GM12878 (cell line): ENCODE measurements around the gene PCBD2. TPM values are rescaled to one million over a fixed set of nuclear protein-coding genes. Genes with fewer than 3 reads are reported as not detected.

ENCODE experiments used
- ATAC-seq: fragments of 200-7000 bp; cut with Tn5 transposase; 3 replicates; pipeline ENCODE4 v1.9.1; 2020; ENCODE audit warnings: mild to moderate bottlenecking, moderate library complexity
- BruUV-seq: library from RNA; stranded (reverse); fragments of 400-500 nt; replicated peaks from 2 replicates; lab custom pipeline; 2021; lab: Mats Ljungman, UMichigan
- CTCF ChIA-PET: fragments of 300-600 bp; sonication (Branson Sonifier 250); formaldehyde crosslinking; extraction: SDS; loops from one replicate; lab custom pipeline; 2021; ENCODE audit warnings: inconsistent platforms; lab: Yijun Ruan, JAX
- POLR2A ChIA-PET: fragments of 350-600 bp; formaldehyde crosslinking; extraction: SDS; loops from one replicate; lab custom pipeline; 2021; ENCODE audit warnings: inconsistent platforms; lab: Charles Lee
- RAD21 ChIA-PET: fragments of 300-600 bp; sonication (Branson Sonifier 250); formaldehyde crosslinking; loops from one replicate; lab custom pipeline; 2023; ENCODE audit warnings: antibody characterized with exemption; ENCODE audit not compliant: unreplicated experiment; lab: Charles Lee
- SMC1A ChIA-PET: fragments of 300-600 bp; sonication (Branson Sonifier 250); formaldehyde crosslinking; loops from one replicate; lab custom pipeline; 2023; ENCODE audit not compliant: unreplicated experiment, uncharacterized antibody; lab: Charles Lee
- DNase-seq: peaks from one replicate; pipeline ENCODE4 v3.0.0-alpha.2; 2011; ENCODE audit warnings: low read depth, low spot score
- FAIRE-seq: peaks from 3 replicates; lab custom pipeline; 2011; peaks lifted over from hg19 to GRCh38; lab: Jason Lieb, UNC
- H2AFZ ChIP-seq: 2 replicates; pipeline ENCODE4 v1.6.0; 2011; ENCODE audit warnings: low read depth, low read length, control low read depth; ENCODE audit not compliant: control insufficient read depth
- H3K27ac ChIP-seq: 2 replicates; pipeline ENCODE4 v1.5.1; 2011; ENCODE audit warnings: control low read depth; ENCODE audit not compliant: control insufficient read depth, insufficient read depth
- H3K27me3 ChIP-seq, 2 experiments: replicated peaks in 1 of 2; 2 replicates each; pipeline versions ENCODE4 v1.6.0 to v1.6.1; 2011; ENCODE audit warnings: low read length in 1 of 2; ENCODE audit not compliant: control insufficient read depth in 2 of 2, insufficient read depth in 2 of 2
- H3K36me3 ChIP-seq, 2 experiments: 2 replicates each; pipeline ENCODE4 v1.5.1; 2011; ENCODE audit warnings: low read length in 1 of 2; ENCODE audit not compliant: control insufficient read depth in 2 of 2, insufficient read depth in 2 of 2
- H3K4me1 ChIP-seq: 2 replicates; pipeline ENCODE4 v1.6.1; 2011; ENCODE audit warnings: mild to moderate bottlenecking, low read length, moderate library complexity, mixed read lengths; ENCODE audit not compliant: control insufficient read depth, insufficient read depth
- H3K4me2 ChIP-seq: 2 replicates; pipeline ENCODE4 v1.6.0; 2011; ENCODE audit warnings: control low read depth; ENCODE audit not compliant: control insufficient read depth, insufficient read depth
- H3K4me3 ChIP-seq: fragments of 200-600 bp; sonication (generic); 2 replicates; pipeline ENCODE4 v1.5.1; 2016
- H3K79me2 ChIP-seq: 2 replicates; pipeline ENCODE4 v1.6.0; 2011; ENCODE audit warnings: low read length; ENCODE audit not compliant: control insufficient read depth, insufficient read depth
- H3K9ac ChIP-seq: 2 replicates; pipeline ENCODE4 v1.8.0; 2011; ENCODE audit warnings: low read length, control low read depth, mixed read lengths; ENCODE audit not compliant: control insufficient read depth, insufficient read depth
- H3K9me3 ChIP-seq: replicated peaks from 3 replicates; pipeline ENCODE4 v1.5.1; 2011; ENCODE audit warnings: mild to moderate bottlenecking, low read length; ENCODE audit not compliant: control insufficient read depth, insufficient read depth
- H4K20me1 ChIP-seq: 2 replicates; pipeline ENCODE4 v1.6.0; 2011; ENCODE audit not compliant: control insufficient read depth, insufficient read depth
- BHLHE40 ChIP-seq, 2 experiments: fragments of 450-650 bp in 1 of 2; IDR thresholded peaks; 2 replicates each; pipeline ENCODE4 v1.6.1; 2011 to 2017; ENCODE audit warnings: low read depth in 2 of 2, borderline replicate concordance in 1 of 2, improper control_type of control experiment in 1 of 2, low read length in 1 of 2, mild to moderate bottlenecking in 1 of 2
- CTCF ChIP-seq, 3 experiments: IDR thresholded peaks in 2 of 3; conservative IDR thresholded peaks in 1 of 3; 2 replicates each; pipeline ENCODE4 v1.5.1; 2011; ENCODE audit warnings: low read depth in 3 of 3, low read length in 3 of 3, mild to moderate bottlenecking in 3 of 3, control low read depth in 2 of 3, moderate library complexity in 2 of 3, inconsistent platforms in 1 of 3, mixed read lengths in 1 of 3; ENCODE audit not compliant: control insufficient read depth in 2 of 3, insufficient read depth in 1 of 3; ENCODE audit errors: extremely low read depth in 1 of 3
- EGR1 ChIP-seq, 2 experiments: IDR thresholded peaks; 1 replicate in 1 of 2; 2 replicates in 1 of 2; pipeline ENCODE4 v1.6.1; 2011 to 2012; ENCODE audit warnings: low read depth in 2 of 2, low read length in 2 of 2, borderline replicate concordance in 1 of 2, mild to moderate bottlenecking in 1 of 2, moderate library complexity in 1 of 2
- KDM1A ChIP-seq: fragments of 200-600 bp; sonication (generic); IDR thresholded peaks from 2 replicates; pipeline ENCODE4 v1.6.1; 2016; ENCODE audit warnings: borderline replicate concordance
- NR2C1 ChIP-seq: fragments of 450-650 bp; IDR thresholded peaks from 2 replicates; pipeline ENCODE4 v1.6.1; 2017; ENCODE audit warnings: antibody characterized with exemption, mild to moderate bottlenecking, moderate library complexity
- NR2F1 ChIP-seq: fragments of 450-650 bp; conservative IDR thresholded peaks from 2 replicates; pipeline ENCODE4 v1.6.1; 2017; ENCODE audit warnings: mild to moderate bottlenecking
- RAD21 ChIP-seq: IDR thresholded peaks from 2 replicates; pipeline ENCODE4 v1.6.1; 2011; ENCODE audit warnings: mild to moderate bottlenecking, low read depth, low read length, moderate library complexity; ENCODE audit not compliant: insufficient read depth
- RBBP5 ChIP-seq: fragments of 200-600 bp; sonication (generic); conservative IDR thresholded peaks from 2 replicates; pipeline ENCODE4 v1.6.1; 2016
- RUNX3 ChIP-seq: IDR thresholded peaks from 2 replicates; pipeline ENCODE4 v1.6.1; 2012; ENCODE audit warnings: low read length, inconsistent platforms
- SRF ChIP-seq, 2 experiments: IDR thresholded peaks; 2 replicates each; pipeline ENCODE4 v1.6.1; 2011; ENCODE audit warnings: low read depth in 2 of 2, low read length in 2 of 2, mild to moderate bottlenecking in 1 of 2, moderate library complexity in 1 of 2
- STAT1 ChIP-seq: fragments of 450-650 bp; conservative IDR thresholded peaks from 2 replicates; pipeline ENCODE4 v1.6.1; 2014; ENCODE audit warnings: antibody characterized with exemption, mild to moderate bottlenecking
- TARDBP ChIP-seq: IDR thresholded peaks from 2 replicates; pipeline ENCODE4 v1.6.1; 2016; ENCODE audit warnings: borderline replicate concordance
- TCF7 ChIP-seq: IDR thresholded peaks from 2 replicates; pipeline ENCODE4 v1.6.1; 2014; ENCODE audit warnings: antibody characterized with exemption, borderline replicate concordance
- ZNF274 ChIP-seq: IDR thresholded peaks from one replicate; pipeline ENCODE4 v1.8.0; 2011; ENCODE audit not compliant: insufficient read length, insufficient read depth
- WGBS: methylation state at CpG from one replicate; pipeline ENCODE4 v1.1.6; 2016; ENCODE audit warnings: low lambda C conversion rate; ENCODE audit not compliant: insufficient replicate concordance, insufficient coverage; ENCODE audit errors: missing lambda C conversion rate; 5-methylcytosine and 5-hydroxymethylcytosine counted together
- in situ Hi-C: fragments of 300-500 bp; cut with MboI; formaldehyde crosslinking; loops from 9 replicates; pipeline ENCODE4 v1.14.3; 2018; ENCODE audit warnings: mixed read lengths
- intact Hi-C: fragments of 100-400 bp; cut with micrococcal nuclease; formaldehyde crosslinking; loops from one replicate; pipeline ENCODE4 v1.14.2; 2022; ENCODE audit not compliant: unreplicated experiment
- polyA plus RNA-seq, 11 experiments: library from polyadenylated mRNA; depleted of rRNA in 4 of 11; unstranded in 6 of 11; stranded (reverse) in 5 of 11; fragments of >200 nt; fragmentation: Nextera tagmentation in 4 of 11; fragmentation: Illumina TruSeq in 1 of 11; extraction: Ambion mirVana in 4 of 11; extraction: Trizol in 1 of 11; gene quantifications; 1 replicate in 1 of 11; 2 replicates in 10 of 11; pipeline versions ENCODE4 v1.2.1 to v1.2.3, GENCODE V29; 2011 to 2016; ENCODE audit warnings: inconsistent platforms in 2 of 11, missing spikeins in 2 of 11, low read depth in 1 of 11
- total RNA-seq, 4 experiments: library from RNA; depleted of rRNA in 3 of 4; stranded (reverse); fragments of >200 nt in 3 of 4; fragmentation: Illumina TruSeq in 1 of 4; extraction: Trizol in 1 of 4; gene quantifications; 2 replicates each; pipeline versions ENCODE4 v1.2.1 to v1.2.3, GENCODE V29; 2013 to 2021

The PCBD2 gene
- total and polyA plus RNA-seq, 10 of the 15 experiments (the other 5 are each of a cell fraction or from before 2014, with no cell fraction given), result 5.4 to 13.6 (median 6.7) TPM

DNA sequence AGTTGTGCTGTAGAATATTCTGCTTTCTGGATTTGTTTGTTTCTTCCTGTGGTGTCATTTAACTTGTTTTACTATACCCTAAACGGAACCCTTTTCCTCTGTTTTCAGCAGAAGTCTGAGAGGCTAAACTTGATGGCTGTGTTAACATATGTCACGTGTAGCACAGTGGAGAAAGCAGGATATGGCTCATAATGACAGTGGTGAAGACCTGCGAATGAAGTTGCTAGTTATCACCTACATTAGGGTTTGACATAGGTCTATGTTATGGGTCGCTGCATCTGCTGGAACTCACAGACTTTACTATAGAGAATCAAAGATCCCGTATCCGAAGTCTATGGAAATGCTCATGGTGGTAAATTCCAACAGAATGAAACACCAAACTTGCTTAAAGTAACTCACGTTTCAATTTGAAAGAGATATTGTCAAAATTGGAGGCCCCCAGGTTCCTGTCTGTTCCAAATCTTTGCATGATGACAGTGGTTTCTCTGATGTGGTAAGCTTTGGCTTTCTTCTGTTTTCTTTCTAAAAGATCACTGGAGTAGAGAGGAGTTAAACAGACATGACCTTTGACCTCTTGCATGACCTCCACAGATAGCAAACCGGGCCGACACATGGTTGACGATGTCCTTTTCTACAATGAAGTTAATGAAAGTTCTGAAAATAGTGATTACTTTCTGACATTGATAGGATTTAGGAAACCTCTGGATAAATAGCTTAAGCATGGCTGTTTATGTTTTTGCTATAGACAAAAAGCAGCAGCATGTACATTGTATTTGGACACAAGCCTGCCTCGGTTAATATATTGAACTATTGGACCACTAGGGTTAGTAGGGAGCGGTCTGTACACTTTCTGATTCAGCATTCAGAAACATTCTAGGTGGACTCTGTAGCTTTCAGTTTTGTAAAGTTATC is 59.7 kb downstream of the PCBD2 start:
- no peak for FAIRE-seq
- no peaks in the 10 kb centered on the region for H3K36me3 ChIP-seq
- no TSS peak for BruUV-seq
- SMC1A ChIA-PET, result interaction anchor here (1.3 kb wide), 1 partner anchor 19 kb away, joined by 4 read pairs; no protein-coding TSS in a partner anchor
- no peaks in the 10 kb centered on the region for H3K79me2 ChIP-seq
- RAD21 ChIA-PET, result no interaction called here
- no peaks in the 10 kb centered on the region for H3K27me3 ChIP-seq
- no peaks in the 10 kb centered on the region for H4K20me1 ChIP-seq
- H3K27ac ChIP-seq, result no peak overlapping the region
- ATAC-seq, result no peak
- 80% methylated on average over 12 of the region's 12 CpGs for WGBS
- no peak for DNase-seq
- H2AFZ ChIP-seq, result no peak overlapping the region
- POLR2A ChIA-PET, result no interaction called here
- CTCF ChIA-PET, result interaction anchor here (1.0 to 1.7 kb wide), 2 partner anchors 12 to 226 kb away, joined by 3 to 5 read pairs; no protein-coding TSS in a partner anchor
- in situ Hi-C loops (no loop called here), intact Hi-C loops (no loop called here)
- no peaks in the 10 kb centered on the region for H3K4me1 ChIP-seq
- TF ChIP-seq ZNF274 (no peak), TCF7 (peak; percentile 69), SRF (IDR thresholded peaks at IDR 0.05; ENCODE audit: low read depth in 2 of 2, low read length in 2 of 2) (no peak), RAD21 (no peak), TARDBP (no peak), STAT1 (no peak), KDM1A (no peak), RUNX3 (peak; percentile 66), EGR1 (IDR thresholded peaks at IDR 0.05; ENCODE audit: borderline replicate concordance in 1 of 2, low read depth in 2 of 2, low read length in 2 of 2) (no peak), NR2C1 (peak; percentile 52), NR2F1 (peak; percentile 61), CTCF (IDR thresholded peaks at IDR 0.05 in 2 of 3, conservative IDR thresholded peaks at IDR 0.05 in 1 of 3; ENCODE audit: control insufficient read depth in 2 of 3, extremely low read depth in 1 of 3, insufficient read depth in 1 of 3, low read depth in 3 of 3, low read length in 3 of 3) (no peak), RBBP5 (no peak), BHLHE40 (IDR thresholded peaks at IDR 0.05; ENCODE audit: borderline replicate concordance in 1 of 2, low read depth in 2 of 2, low read length in 1 of 2) (peak in 1 of 2 experiments; percentile 34; a peak in 1 of 4 replicates)
- H3K9ac ChIP-seq, result no peak overlapping the region
- H3K4me3 ChIP-seq, result no peak overlapping the region
- H3K9me3 ChIP-seq, result no peaks in the 10 kb centered on the region
- no peak overlapping the region for H3K4me2 ChIP-seq
